Measurements from ENCODE around the gene EGFL6. TPM values are rescaled to one million over a fixed set of nuclear protein-coding genes. Genes with fewer than 3 reads are reported as not detected.

EGFL6 gene
- total and polyA plus RNA-seq, 10 of the 15 experiments (the other 5 are each of a cell fraction or from before 2014, with no cell fraction given): 0.03 TPM; not detected in 9

- H3K9ac ChIP-seq (ENCODE audit: control insufficient read depth, insufficient read depth, low read length): no peak overlapping the region
- BruUV-seq (replicated peaks): no TSS peak
- POLR2A ChIA-PET: interaction anchor here (0.7 to 1.1 kb wide), 3 partner anchors 12 to 17 kb away, joined by 3 to 4 read pairs (median 3); partner anchors contain the start of gene RAB9A
- no peaks in the 10 kb centered on the region for H4K20me1 ChIP-seq (ENCODE audit: control insufficient read depth, insufficient read depth)
- H2AFZ ChIP-seq (ENCODE audit: control insufficient read depth, low read depth, low read length): no peak overlapping the region
- H3K27ac ChIP-seq (ENCODE audit: control insufficient read depth, insufficient read depth): no peak overlapping the region
- intact Hi-C loops (cut with micrococcal nuclease; ENCODE audit: unreplicated experiment) (loop anchor here (5.0 kb wide), 1 partner anchor 586 kb away; no protein-coding TSS in a partner anchor), in situ Hi-C loops (cut with MboI) (loop anchor here (25.0 kb wide), 1 partner anchor 711 kb away; no protein-coding TSS in a partner anchor)
- no peaks in the 10 kb centered on the region for H3K27me3 ChIP-seq (replicated peaks in 1 of 2; ENCODE audit: control insufficient read depth in 2 of 2, insufficient read depth in 2 of 2, low read length in 1 of 2)
- RAD21 ChIA-PET (ENCODE audit: unreplicated experiment): interaction anchor here (0.7 to 1.0 kb wide), 3 partner anchors 12 to 23 kb away, joined by 3 to 4 read pairs (median 4); no protein-coding TSS in a partner anchor
- FAIRE-seq (no peak), ATAC-seq (no peak), DNase-seq (ENCODE audit: low read depth, low spot score) (no peak)
- H3K4me3 ChIP-seq: no peak overlapping the region
- H3K4me1 ChIP-seq (ENCODE audit: control insufficient read depth, insufficient read depth, low read length): peaks cover 28% of the 10 kb centered on the region
- CTCF ChIA-PET: interaction anchor here (1.3 kb wide), 1 partner anchor 15 kb away, joined by 4 read pairs; no protein-coding TSS in a partner anchor
- SMC1A ChIA-PET (ENCODE audit: uncharacterized antibody, unreplicated experiment): interaction anchor here (0.6 to 1.2 kb wide), 4 partner anchors 12 to 25 kb away, joined by 3 to 4 read pairs (median 3); no protein-coding TSS in a partner anchor
- H3K4me2 ChIP-seq (ENCODE audit: control insufficient read depth, insufficient read depth): no peak overlapping the region
- H3K79me2 ChIP-seq (ENCODE audit: control insufficient read depth, insufficient read depth, low read length): peaks cover 5% of the 10 kb centered on the region; the same call in 1 of the 2 replicates
- H3K36me3 ChIP-seq (ENCODE audit: control insufficient read depth in 2 of 2, insufficient read depth in 2 of 2, low read length in 1 of 2): no peaks in the 10 kb centered on the region
- TF ChIP-seq PAX5 (IDR thresholded peaks at IDR 0.05; ENCODE audit: borderline replicate concordance, low read depth, low read length) (no peak), ZNF384 (IDR thresholded peaks at IDR 0.05; ENCODE audit: borderline replicate concordance, low read depth, low read length) (no peak), NBN (IDR thresholded peaks at IDR 0.05) (no peak), GATAD2B (conservative IDR thresholded peaks at IDR 0.05; ENCODE audit: low read depth) (no peak), KDM1A (IDR thresholded peaks at IDR 0.05; ENCODE audit: borderline replicate concordance) (no peak), HCFC1 (IDR thresholded peaks at IDR 0.05; ENCODE audit: low read length) (no peak), HDGF (IDR thresholded peaks at IDR 0.05) (no peak), IKZF2 (IDR thresholded peaks at IDR 0.05) (no peak), E2F4 (IDR thresholded peaks at IDR 0.05; ENCODE audit: low read depth, low read length) (no peak), SP1 (IDR thresholded peaks at IDR 0.05; ENCODE audit: low read depth, low read length) (no peak)
- TF ChIP-seq, protein P1, sequence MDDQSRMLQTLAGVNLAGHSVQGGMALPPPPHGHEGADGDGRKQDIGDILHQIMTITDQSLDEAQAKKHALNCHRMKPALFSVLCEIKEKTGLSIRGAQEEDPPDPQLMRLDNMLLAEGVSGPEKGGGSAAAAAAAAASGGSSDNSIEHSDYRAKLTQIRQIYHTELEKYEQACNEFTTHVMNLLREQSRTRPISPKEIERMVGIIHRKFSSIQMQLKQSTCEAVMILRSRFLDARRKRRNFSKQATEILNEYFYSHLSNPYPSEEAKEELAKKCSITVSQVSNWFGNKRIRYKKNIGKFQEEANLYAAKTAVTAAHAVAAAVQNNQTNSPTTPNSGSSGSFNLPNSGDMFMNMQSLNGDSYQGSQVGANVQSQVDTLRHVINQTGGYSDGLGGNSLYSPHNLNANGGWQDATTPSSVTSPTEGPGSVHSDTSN (IDR thresholded peaks at IDR 0.05; ENCODE audit: insufficient replicate concordance, low read depth, low read length): no peak
- TF ChIP-seq, protein P2, sequence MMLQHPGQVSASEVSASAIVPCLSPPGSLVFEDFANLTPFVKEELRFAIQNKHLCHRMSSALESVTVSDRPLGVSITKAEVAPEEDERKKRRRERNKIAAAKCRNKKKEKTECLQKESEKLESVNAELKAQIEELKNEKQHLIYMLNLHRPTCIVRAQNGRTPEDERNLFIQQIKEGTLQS (IDR thresholded peaks at IDR 0.05; ENCODE audit: borderline replicate concordance, extremely low read depth, low read depth, low read length): no peak
- TF ChIP-seq, protein P3, sequence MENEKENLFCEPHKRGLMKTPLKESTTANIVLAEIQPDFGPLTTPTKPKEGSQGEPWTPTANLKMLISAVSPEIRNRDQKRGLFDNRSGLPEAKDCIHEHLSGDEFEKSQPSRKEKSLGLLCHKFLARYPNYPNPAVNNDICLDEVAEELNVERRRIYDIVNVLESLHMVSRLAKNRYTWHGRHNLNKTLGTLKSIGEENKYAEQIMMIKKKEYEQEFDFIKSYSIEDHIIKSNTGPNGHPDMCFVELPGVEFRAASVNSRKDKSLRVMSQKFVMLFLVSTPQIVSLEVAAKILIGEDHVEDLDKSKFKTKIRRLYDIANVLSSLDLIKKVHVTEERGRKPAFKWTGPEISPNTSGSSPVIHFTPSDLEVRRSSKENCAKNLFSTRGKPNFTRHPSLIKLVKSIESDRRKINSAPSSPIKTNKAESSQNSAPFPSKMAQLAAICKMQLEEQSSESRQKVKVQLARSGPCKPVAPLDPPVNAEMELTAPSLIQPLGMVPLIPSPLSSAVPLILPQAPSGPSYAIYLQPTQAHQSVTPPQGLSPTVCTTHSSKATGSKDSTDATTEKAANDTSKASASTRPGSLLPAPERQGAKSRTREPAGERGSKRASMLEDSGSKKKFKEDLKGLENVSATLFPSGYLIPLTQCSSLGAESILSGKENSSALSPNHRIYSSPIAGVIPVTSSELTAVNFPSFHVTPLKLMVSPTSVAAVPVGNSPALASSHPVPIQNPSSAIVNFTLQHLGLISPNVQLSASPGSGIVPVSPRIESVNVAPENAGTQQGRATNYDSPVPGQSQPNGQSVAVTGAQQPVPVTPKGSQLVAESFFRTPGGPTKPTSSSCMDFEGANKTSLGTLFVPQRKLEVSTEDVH (IDR thresholded peaks at IDR 0.05; ENCODE audit: low read depth, partially characterized antibody): no peak
- TF ChIP-seq, protein P4, sequence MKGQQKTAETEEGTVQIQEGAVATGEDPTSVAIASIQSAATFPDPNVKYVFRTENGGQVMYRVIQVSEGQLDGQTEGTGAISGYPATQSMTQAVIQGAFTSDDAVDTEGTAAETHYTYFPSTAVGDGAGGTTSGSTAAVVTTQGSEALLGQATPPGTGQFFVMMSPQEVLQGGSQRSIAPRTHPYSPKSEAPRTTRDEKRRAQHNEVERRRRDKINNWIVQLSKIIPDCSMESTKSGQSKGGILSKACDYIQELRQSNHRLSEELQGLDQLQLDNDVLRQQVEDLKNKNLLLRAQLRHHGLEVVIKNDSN (IDR thresholded peaks at IDR 0.05; ENCODE audit: borderline replicate concordance, extremely low read length, insufficient read depth, low read depth, low read length): no peak
- no peaks in the 10 kb centered on the region for H3K9me3 ChIP-seq (replicated peaks; ENCODE audit: control insufficient read depth, insufficient read depth, low read length)
Observed at GRCh38 chrX:13673016-13673415, 103.6 kb downstream of the EGFL6 start.
